BLaER1 (cell line): Measurements from ENCODE around the gene SNX30.

Source experiments
- H3K27ac ChIP-seq: shearing (Covaris generic); formaldehyde crosslinking; 2 replicates; pipeline ENCODE4 v1.8.1; 2022
- H3K27me3 ChIP-seq: shearing (Covaris generic); formaldehyde crosslinking; 2 replicates; pipeline ENCODE4 v1.8.1; 2022
- H3K36me3 ChIP-seq: shearing (Covaris generic); formaldehyde crosslinking; 2 replicates; pipeline ENCODE4 v1.8.1; 2022
- H3K4me1 ChIP-seq: shearing (Covaris generic); formaldehyde crosslinking; 2 replicates; pipeline ENCODE4 v1.8.1; 2022
- H3K4me2 ChIP-seq: shearing (Covaris generic); formaldehyde crosslinking; 2 replicates; pipeline ENCODE4 v1.8.1; 2022
- H3K4me3 ChIP-seq: shearing (Covaris generic); formaldehyde crosslinking; 2 replicates; pipeline ENCODE4 v1.8.1; 2022
- H3K9ac ChIP-seq: shearing (Covaris generic); formaldehyde crosslinking; 2 replicates; pipeline ENCODE4 v1.8.1; 2022
- H3K9me3 ChIP-seq: shearing (Covaris generic); formaldehyde crosslinking; 2 replicates; pipeline ENCODE4 v1.8.1; 2022
- H4K20me1 ChIP-seq: shearing (Covaris generic); formaldehyde crosslinking; 2 replicates; pipeline ENCODE4 v1.8.1; 2022
- Cebpa-rat ChIP-seq: shearing (Covaris generic); IDR thresholded peaks from 2 replicates; pipeline ENCODE4 v1.8.1; 2022

SNX30 gene

GRCh38 chr9:112852741-112853504, 102.4 kb downstream of the SNX30 start:
- H3K4me1 ChIP-seq: peaks cover 8% of the 10 kb centered on the region; the same call in 1 of the 2 replicates
- peaks cover 53% of the 10 kb centered on the region for H3K36me3 ChIP-seq
- no peak overlapping the region for H3K27ac ChIP-seq
- no peaks in the 10 kb centered on the region for H3K27me3 ChIP-seq
- no peak for TF ChIP-seq Cebpa-rat
- no peak overlapping the region for H3K4me2 ChIP-seq
- H3K4me3 ChIP-seq: no peak overlapping the region
- H4K20me1 ChIP-seq: 0 out of 2 replicates have a peak, but pooled peaks cover 6% of the 10 kb centered on the region
- H3K9ac ChIP-seq: no peak overlapping the region
- H3K9me3 ChIP-seq: no peaks in the 10 kb centered on the region

GRCh38 chr9:112853882-112854585, 103.5 kb downstream of the SNX30 start:
- TF ChIP-seq Cebpa-rat: no peak
- Histone ChIP-seq H3K36me3 (peaks cover 46% of the 10 kb centered on the region), H3K4me1 (peaks cover 11% of the 10 kb centered on the region), H3K4me2 (no peak overlapping the region), H4K20me1 (0 out of 2 replicates have a peak, but pooled peaks cover 6% of the 10 kb centered on the region), H3K9ac (no peak overlapping the region), H3K27me3 (no peaks in the 10 kb centered on the region), H3K4me3 (no peak overlapping the region), H3K27ac (no peak overlapping the region), H3K9me3 (no peaks in the 10 kb centered on the region)

DNA sequence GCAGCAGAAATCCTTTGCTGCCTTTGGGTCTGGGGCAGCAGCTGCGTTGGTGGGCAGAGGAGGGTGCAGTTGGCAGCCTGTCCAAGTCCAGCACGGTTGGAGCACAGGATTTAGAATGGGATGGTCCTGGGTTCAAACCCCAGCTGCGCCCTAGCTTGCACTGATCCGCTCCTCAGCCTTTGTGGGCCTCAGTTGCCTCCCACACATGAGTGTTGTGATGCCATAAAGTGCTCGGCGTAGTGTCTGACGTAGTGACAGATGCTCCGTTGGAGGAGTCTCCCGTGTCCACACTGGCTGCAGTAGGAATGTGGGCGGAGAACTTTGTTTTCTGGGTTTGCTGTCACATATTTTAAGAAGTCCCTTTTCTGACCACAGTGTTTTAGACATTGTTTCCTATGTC, 104.1 kb downstream of the SNX30 start:
- Histone ChIP-seq H3K4me2 (no peak overlapping the region), H3K4me3 (no peak overlapping the region), H3K9me3 (no peaks in the 10 kb centered on the region), H3K4me1 (peaks cover 11% of the 10 kb centered on the region), H3K27me3 (no peaks in the 10 kb centered on the region), H4K20me1 (0 out of 2 replicates have a peak, but pooled peaks cover 6% of the 10 kb centered on the region), H3K9ac (no peak overlapping the region), H3K36me3 (peaks cover 46% of the 10 kb centered on the region), H3K27ac (no peak overlapping the region)
- no peak for TF ChIP-seq Cebpa-rat

- TF ChIP-seq Cebpa-rat: no peak
- H3K4me2 ChIP-seq: no peak overlapping the region
- 0 out of 2 replicates have a peak, but pooled peaks cover 6% of the 10 kb centered on the region for H4K20me1 ChIP-seq
- H3K4me1 ChIP-seq: peaks cover 15% of the 10 kb centered on the region
- no peak overlapping the region for H3K9ac ChIP-seq
- no peaks in the 10 kb centered on the region for H3K9me3 ChIP-seq
- no peak overlapping the region for H3K4me3 ChIP-seq
- no peak overlapping the region for H3K27ac ChIP-seq
- no peaks in the 10 kb centered on the region for H3K27me3 ChIP-seq
- peaks cover 33% of the 10 kb centered on the region for H3K36me3 ChIP-seq
These were observed 105.6 kb downstream of the SNX30 start for GRCh38 chr9:112856200-112856599.

DNA sequence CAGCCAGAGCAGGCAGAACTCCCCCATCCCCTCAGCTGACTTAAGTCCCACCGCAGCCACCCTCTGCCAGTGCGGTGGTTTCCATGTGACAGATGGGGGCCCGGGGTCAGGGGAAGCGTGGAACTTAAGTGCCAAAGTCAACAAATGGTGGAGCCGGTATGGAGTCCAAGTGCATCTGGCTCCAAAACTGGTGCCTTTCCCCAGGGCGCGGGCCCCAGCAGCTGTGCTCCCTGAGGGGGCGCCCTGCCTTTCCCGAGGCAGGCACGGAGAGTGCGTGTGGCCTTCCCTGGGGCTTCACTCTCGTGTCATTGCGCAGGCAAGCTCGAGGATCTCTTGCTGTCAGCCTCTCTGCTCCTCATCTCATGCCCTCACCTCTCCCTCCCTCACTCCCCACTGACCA, 106.3 kb downstream of the SNX30 start:
- H3K27ac ChIP-seq: no peak overlapping the region
- TF ChIP-seq Cebpa-rat: no peak
- peaks cover 27% of the 10 kb centered on the region for H3K36me3 ChIP-seq
- 0 out of 2 replicates have a peak, but pooled peaks cover 6% of the 10 kb centered on the region for H4K20me1 ChIP-seq
- no peak overlapping the region for H3K4me2 ChIP-seq
- no peaks in the 10 kb centered on the region for H3K9me3 ChIP-seq
- H3K4me1 ChIP-seq: peaks cover 21% of the 10 kb centered on the region
- no peaks in the 10 kb centered on the region for H3K27me3 ChIP-seq
- no peak overlapping the region for H3K9ac ChIP-seq
- no peak overlapping the region for H3K4me3 ChIP-seq

- H3K4me1 ChIP-seq: peaks cover 33% of the 10 kb centered on the region
- H3K9ac ChIP-seq: no peak overlapping the region
- H3K4me3 ChIP-seq: no peak overlapping the region
These were observed 107.4 kb downstream of the SNX30 start for GRCh38 chr9:112858005-112858404.

GRCh38 chr9:112858625-112859147, 108.1 kb downstream of the SNX30 start:
- 0 out of 2 replicates have a peak overlapping the region, but pooled peaks have one; percentile 1 for H3K4me2 ChIP-seq
- no peaks in the 10 kb centered on the region for H3K27me3 ChIP-seq
- no peak overlapping the region for H3K9ac ChIP-seq
- TF ChIP-seq Cebpa-rat: no peak; the same call in 1 of the 2 replicates
- H3K27ac ChIP-seq: no peak overlapping the region
- H3K36me3 ChIP-seq: peaks cover 14% of the 10 kb centered on the region; the same call in 1 of the 2 replicates
- H4K20me1 ChIP-seq: 0 out of 2 replicates have a peak, but pooled peaks cover 6% of the 10 kb centered on the region
- H3K9me3 ChIP-seq: no peaks in the 10 kb centered on the region
- peaks cover 40% of the 10 kb centered on the region for H3K4me1 ChIP-seq
- H3K4me3 ChIP-seq: no peak overlapping the region

More at GRCh38 chr9:112858005-112858404, 107.4 kb downstream of the SNX30 start:
- Histone ChIP-seq H3K27ac (no peak overlapping the region), H3K4me2 (no peak overlapping the region), H4K20me1 (0 out of 2 replicates have a peak, but pooled peaks cover 6% of the 10 kb centered on the region), H3K27me3 (no peaks in the 10 kb centered on the region), H3K9me3 (no peaks in the 10 kb centered on the region), H3K36me3 (peaks cover 16% of the 10 kb centered on the region)
- no peak for TF ChIP-seq Cebpa-rat

DNA sequence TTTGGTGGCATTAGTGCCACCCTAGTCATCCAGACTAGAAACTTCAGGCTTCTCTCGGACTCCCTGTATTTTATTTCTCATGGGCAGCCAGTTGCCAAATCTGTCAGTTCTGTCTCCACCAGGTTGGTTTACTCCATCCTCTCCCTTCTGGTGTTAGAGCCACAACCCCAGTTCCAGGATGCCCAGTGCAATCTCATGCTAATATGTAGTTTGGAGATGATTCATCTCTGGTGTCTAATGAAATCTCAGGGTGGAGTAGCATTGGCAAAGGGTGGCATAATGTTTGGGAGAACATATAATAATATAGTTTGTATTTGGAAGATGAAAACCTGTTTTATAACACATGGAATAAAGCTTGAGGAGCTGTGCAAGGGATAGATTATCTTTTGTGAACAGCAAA, 109.9 kb downstream of the SNX30 start:
- Histone ChIP-seq H3K36me3 (peaks cover 13% of the 10 kb centered on the region), H3K27ac (no peak overlapping the region), H3K27me3 (no peaks in the 10 kb centered on the region), H3K4me2 (no peak overlapping the region), H4K20me1 (0 out of 2 replicates have a peak, but pooled peaks cover 6% of the 10 kb centered on the region), H3K4me1 (peaks cover 44% of the 10 kb centered on the region), H3K9ac (no peak overlapping the region), H3K9me3 (no peaks in the 10 kb centered on the region), H3K4me3 (no peak overlapping the region)
- TF ChIP-seq Cebpa-rat: no peak

GRCh38 chr9:112861155-112861554, 110.6 kb downstream of the SNX30 start:
- TF ChIP-seq Cebpa-rat: no peak
- Histone ChIP-seq H3K4me1 (peaks cover 44% of the 10 kb centered on the region), H3K4me2 (peak overlapping the region; percentile 20; the same call in 1 of the 2 replicates), H4K20me1 (0 out of 2 replicates have a peak, but pooled peaks cover 6% of the 10 kb centered on the region), H3K27ac (no peak overlapping the region), H3K4me3 (no peak overlapping the region), H3K27me3 (no peaks in the 10 kb centered on the region), H3K9me3 (no peaks in the 10 kb centered on the region), H3K9ac (no peak overlapping the region), H3K36me3 (peaks cover 18% of the 10 kb centered on the region)
